NCI-H82 (cell line): ENCODE measurements around the gene TBCA.

Experiments used
- DNase-seq: peaks from one replicate; lab custom pipeline; 2025; lab: John Stamatoyannopoulos, UW

TBCA gene

DNA sequence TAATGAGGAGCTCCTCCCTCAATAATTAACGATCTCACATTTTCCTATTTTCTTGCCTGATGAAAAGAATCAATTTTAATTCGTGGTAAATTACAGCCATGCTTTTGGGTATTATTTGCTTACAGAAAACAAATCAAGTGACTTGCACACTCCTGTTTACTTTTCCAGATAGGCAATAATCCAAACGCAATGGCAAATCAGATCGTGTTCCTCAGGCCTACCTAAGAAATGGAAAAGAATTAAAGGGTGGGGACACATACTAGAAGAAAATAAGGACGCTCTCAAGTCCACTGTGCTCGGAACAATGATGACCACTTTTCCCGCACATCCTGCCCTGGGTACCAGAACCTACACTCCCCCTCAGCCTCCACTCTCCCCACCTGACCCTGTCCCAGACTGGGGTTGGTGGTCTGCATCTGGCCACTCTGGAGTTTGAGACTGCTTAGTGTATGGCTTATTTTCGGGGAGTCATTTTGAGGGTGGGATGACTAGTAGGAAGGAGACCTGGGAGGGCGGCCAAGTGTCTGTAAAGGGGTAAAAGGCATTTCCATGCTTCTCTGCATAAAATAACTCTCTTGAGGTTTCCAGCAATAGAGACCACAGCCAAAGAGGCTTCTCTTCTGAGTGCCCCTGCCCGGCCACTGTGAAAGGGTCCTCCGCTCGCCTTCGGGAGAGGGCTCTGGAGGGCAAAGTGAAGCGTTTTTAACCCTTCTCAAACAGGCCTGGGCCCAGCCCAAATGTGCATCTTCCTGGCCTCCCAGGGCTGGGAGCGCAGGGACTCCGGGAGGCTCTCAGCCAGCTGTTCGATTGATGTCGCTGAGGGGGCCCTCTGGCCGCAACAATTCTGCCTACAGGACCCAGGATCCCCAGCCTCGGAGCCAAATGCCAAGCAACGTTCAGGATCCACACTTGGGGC lies 133.1 kb downstream of the TBCA start:
- DNase-seq: no peak

DNA sequence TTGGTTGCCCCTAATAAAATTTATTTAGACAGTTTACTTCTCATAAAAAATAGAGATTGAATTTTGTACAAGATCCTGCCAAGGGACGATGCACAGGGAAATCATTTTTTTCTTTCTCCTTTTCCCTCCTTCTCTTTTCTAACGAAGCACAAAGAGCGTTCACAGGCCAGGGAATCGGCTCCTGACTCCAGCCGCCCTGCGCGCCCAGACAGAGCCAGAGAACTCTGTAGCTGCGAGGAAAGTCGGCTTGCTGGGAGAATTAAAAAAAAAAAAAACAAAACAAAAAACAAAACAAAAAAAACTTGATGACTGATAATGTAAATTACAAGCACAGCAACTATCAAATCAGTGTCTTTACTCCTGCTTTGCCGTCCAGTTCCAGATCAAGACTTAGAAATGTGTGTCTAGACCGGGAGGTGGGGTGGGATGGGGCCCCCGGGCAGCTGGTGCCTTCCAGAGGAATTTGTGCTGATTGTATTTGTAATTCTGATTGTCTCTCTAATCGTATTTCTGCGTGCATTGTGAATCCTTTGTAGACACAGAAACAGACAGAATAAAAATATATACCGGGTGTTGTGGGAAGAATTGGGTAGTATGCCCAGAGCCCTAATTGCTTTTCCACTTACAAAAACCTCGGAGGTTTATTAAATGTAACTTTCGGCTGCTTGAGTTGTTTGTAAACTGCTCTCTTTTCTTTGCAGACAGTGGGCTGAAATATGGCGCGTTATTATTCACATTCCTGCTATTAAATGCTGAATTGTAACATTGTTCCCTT lies 134.0 kb downstream of the TBCA start:
- no peak for DNase-seq

DNA sequence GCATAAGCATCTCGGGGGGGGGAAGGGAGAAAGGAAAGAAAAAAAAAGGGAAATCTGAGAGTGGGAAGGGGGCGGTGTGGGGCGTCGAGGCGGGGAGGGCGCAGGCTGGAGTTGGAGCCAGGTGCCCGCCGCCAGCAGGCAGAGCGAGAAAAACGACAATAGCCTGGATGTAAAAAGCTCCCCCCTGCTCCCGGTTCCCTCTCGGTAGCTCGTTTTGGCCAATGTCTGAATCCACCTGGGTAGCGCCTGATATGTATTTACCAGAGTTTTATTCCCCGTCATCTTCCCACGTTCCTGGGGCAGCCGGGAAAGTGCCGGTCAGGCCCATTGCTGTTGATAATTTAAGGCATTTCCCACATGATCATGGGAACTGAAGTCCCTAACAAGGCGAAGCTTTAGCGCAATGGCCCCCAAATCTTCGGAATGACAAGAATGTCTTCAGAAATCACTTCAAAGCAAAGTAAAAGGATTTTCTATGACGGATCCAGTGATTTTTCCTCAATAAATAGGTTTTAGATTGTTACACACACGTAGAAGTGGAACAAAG lies 134.7 kb downstream of the TBCA start:
- DNase-seq: peak; percentile 17
